Measurements from ENCODE around the gene IGF2. TPM values are rescaled to one million over a fixed set of nuclear protein-coding genes. Genes with fewer than 3 reads are reported as not detected.

Gene IGF2
- total RNA-seq, 1 donor from 2014 or later: 188 TPM

DNA sequence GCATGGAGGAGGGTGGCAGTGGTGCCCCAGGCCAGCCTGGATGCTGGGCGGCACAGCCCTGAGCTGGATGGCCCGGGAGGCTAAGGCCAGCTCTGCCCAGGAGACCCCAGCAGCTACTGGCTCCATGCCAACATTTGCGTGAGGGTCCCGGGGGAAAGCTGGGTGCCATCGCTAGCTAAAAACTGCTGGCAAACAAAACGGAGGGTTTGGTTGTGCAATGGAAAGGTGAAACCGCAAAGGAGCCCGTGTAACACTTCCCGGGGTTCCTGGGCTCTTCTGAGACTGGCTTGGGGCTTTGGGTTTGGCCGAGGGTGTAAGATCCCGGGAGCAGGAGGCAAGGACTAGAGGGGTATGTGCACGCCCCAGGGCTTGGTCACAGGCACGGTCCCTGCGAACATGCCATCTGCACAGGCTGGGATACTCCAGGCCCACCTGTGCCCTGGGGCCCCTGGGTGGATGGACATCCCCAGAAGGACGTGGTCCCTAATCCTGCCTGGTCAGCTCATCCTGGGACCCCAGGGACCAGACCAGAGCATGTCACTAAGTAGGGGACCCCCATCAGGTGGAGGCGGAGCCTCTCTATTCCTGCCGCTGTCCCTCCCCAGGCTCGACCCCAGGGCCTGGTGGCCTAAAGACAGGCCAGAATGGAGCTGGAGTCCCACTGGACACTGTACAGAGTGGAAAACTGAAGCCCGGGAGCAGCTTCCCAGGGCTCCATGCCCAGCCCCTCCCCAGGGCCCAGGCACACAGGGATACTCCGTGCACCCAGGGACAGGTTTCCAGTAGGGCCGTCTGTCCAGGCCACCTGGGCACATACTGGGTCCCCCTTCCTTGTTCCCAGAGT lies 44.6 kb downstream of the IGF2 start:
- H3K9me3 ChIP-seq (ENCODE audit: insufficient read depth, low read depth, low read length): peaks cover 7% of the 10 kb centered on the region
- H3K9ac ChIP-seq (ENCODE audit: low read length): no peak overlapping the region
- H3K79me2 ChIP-seq (ENCODE audit: insufficient read depth, low read length): no peaks in the 10 kb centered on the region
- Mint-ChIP-seq H3K27ac (ENCODE audit: unreplicated experiment) (no peak overlapping the region), H3K4me1 (ENCODE audit: low read depth, unreplicated experiment) (peaks cover 15% of the 10 kb centered on the region), H3K9me3 (ENCODE audit: unreplicated experiment) (peaks cover 6% of the 10 kb centered on the region), H3K36me3 (ENCODE audit: low read depth, unreplicated experiment) (peaks cover 2% of the 10 kb centered on the region), H3K4me3 (ENCODE audit: unreplicated experiment) (no peak overlapping the region), H3K27me3 (ENCODE audit: low read depth, unreplicated experiment) (peaks cover 14% of the 10 kb centered on the region)
- DNase-seq (ENCODE audit: low read depth) (no peak), FAIRE-seq (no peak)
- peaks cover 36% of the 10 kb centered on the region for H3K4me1 ChIP-seq (ENCODE audit: insufficient read depth, low read length)
- no peak overlapping the region for H3K4me2 ChIP-seq (ENCODE audit: low read length)
- H3K4me3 ChIP-seq (ENCODE audit: insufficient read depth, low read depth, low read length): no peak overlapping the region
- H3K27me3 ChIP-seq (ENCODE audit: insufficient read depth, low read length): no peaks in the 10 kb centered on the region
- H4K20me1 ChIP-seq (ENCODE audit: insufficient read depth, low read length): no peaks in the 10 kb centered on the region
- H2AFZ ChIP-seq (ENCODE audit: low read depth, low read length): no peak overlapping the region
- no peaks in the 10 kb centered on the region for H3K36me3 ChIP-seq (ENCODE audit: insufficient read depth, low read length)
- TF ChIP-seq EZH2 (IDR thresholded peaks at IDR 0.05; ENCODE audit: insufficient read depth, low read length): no peak
- no peak overlapping the region for H3K27ac ChIP-seq (ENCODE audit: low read depth, low read length)

GRCh38 chr11:2093575-2094353 lies 45.4 kb downstream of the IGF2 start:
- Mint-ChIP-seq H3K36me3 (ENCODE audit: low read depth, unreplicated experiment) (peaks cover 2% of the 10 kb centered on the region), H3K27ac (ENCODE audit: unreplicated experiment) (no peak overlapping the region), H3K4me3 (ENCODE audit: unreplicated experiment) (no peak overlapping the region), H3K4me1 (ENCODE audit: low read depth, unreplicated experiment) (peaks cover 15% of the 10 kb centered on the region), H3K27me3 (ENCODE audit: low read depth, unreplicated experiment) (peaks cover 15% of the 10 kb centered on the region), H3K9me3 (ENCODE audit: unreplicated experiment) (peaks cover 6% of the 10 kb centered on the region)
- no peak overlapping the region for H3K4me3 ChIP-seq (ENCODE audit: insufficient read depth, low read depth, low read length)
- H3K9me3 ChIP-seq (ENCODE audit: insufficient read depth, low read depth, low read length): peaks cover 7% of the 10 kb centered on the region
- FAIRE-seq: no peak
- no peaks in the 10 kb centered on the region for H4K20me1 ChIP-seq (ENCODE audit: insufficient read depth, low read length)
- H3K79me2 ChIP-seq (ENCODE audit: insufficient read depth, low read length): no peaks in the 10 kb centered on the region
- H3K9ac ChIP-seq (ENCODE audit: low read length): no peak overlapping the region
- DNase-seq (ENCODE audit: low read depth): peak; percentile 36
- no peaks in the 10 kb centered on the region for H3K27me3 ChIP-seq (ENCODE audit: insufficient read depth, low read length)
- no peaks in the 10 kb centered on the region for H3K36me3 ChIP-seq (ENCODE audit: insufficient read depth, low read length)
- H3K27ac ChIP-seq (ENCODE audit: low read depth, low read length): no peak overlapping the region
- no peak for TF ChIP-seq EZH2 (IDR thresholded peaks at IDR 0.05; ENCODE audit: insufficient read depth, low read length)
- TF ChIP-seq, protein P1, sequence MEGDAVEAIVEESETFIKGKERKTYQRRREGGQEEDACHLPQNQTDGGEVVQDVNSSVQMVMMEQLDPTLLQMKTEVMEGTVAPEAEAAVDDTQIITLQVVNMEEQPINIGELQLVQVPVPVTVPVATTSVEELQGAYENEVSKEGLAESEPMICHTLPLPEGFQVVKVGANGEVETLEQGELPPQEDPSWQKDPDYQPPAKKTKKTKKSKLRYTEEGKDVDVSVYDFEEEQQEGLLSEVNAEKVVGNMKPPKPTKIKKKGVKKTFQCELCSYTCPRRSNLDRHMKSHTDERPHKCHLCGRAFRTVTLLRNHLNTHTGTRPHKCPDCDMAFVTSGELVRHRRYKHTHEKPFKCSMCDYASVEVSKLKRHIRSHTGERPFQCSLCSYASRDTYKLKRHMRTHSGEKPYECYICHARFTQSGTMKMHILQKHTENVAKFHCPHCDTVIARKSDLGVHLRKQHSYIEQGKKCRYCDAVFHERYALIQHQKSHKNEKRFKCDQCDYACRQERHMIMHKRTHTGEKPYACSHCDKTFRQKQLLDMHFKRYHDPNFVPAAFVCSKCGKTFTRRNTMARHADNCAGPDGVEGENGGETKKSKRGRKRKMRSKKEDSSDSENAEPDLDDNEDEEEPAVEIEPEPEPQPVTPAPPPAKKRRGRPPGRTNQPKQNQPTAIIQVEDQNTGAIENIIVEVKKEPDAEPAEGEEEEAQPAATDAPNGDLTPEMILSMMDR (IDR thresholded peaks at IDR 0.05; ENCODE audit: insufficient read depth, low read depth, low read length): no peak
- peak overlapping the region; percentile 19 for H3K4me2 ChIP-seq (ENCODE audit: low read length)
- no peak overlapping the region for H2AFZ ChIP-seq (ENCODE audit: low read depth, low read length)
- H3K4me1 ChIP-seq (ENCODE audit: insufficient read depth, low read length): peaks cover 34% of the 10 kb centered on the region

DNA sequence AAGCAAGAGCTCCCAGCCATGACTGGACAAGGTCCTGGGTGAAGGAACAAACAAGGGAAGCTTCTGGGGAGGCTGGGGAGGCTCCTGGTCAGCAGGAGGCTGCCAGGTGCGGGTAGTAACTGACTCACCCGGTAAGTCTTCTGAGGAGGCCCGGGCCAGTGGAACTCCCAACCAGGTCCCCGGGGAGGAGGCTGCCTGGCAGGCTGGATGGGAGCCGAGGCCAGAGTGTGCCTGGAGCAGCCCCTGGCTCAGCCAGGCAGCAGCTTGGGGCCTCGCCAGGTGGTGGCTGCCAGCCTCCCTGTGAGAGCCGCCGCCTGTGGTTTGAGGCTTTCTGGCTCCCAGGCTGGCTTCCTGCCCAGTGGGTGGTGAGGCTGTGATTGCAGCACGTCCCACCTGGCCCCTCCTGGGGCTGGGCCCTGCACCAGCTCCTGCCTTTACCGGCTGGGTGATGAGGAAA lies 46.2 kb downstream of the IGF2 start:
- H3K4me3 ChIP-seq (ENCODE audit: insufficient read depth, low read depth, low read length): no peak overlapping the region
- H3K36me3 ChIP-seq (ENCODE audit: insufficient read depth, low read length): no peaks in the 10 kb centered on the region
- H3K79me2 ChIP-seq (ENCODE audit: insufficient read depth, low read length): no peaks in the 10 kb centered on the region
- no peak overlapping the region for H3K27ac ChIP-seq (ENCODE audit: low read depth, low read length)
- H3K4me2 ChIP-seq (ENCODE audit: low read length): peak overlapping the region; percentile 19
- no peak overlapping the region for H2AFZ ChIP-seq (ENCODE audit: low read depth, low read length)
- peaks cover 15% of the 10 kb centered on the region for H3K4me1 Mint-ChIP-seq (ENCODE audit: low read depth, unreplicated experiment)
- H3K9ac ChIP-seq (ENCODE audit: low read length): no peak overlapping the region
- H3K9me3 Mint-ChIP-seq (ENCODE audit: unreplicated experiment): peaks cover 6% of the 10 kb centered on the region
- no peak overlapping the region for H3K4me3 Mint-ChIP-seq (ENCODE audit: unreplicated experiment)
- DNase-seq (ENCODE audit: low read depth) (peak; percentile 61), FAIRE-seq (no peak)
- peaks cover 18% of the 10 kb centered on the region for H3K27me3 Mint-ChIP-seq (ENCODE audit: low read depth, unreplicated experiment)
- peaks cover 7% of the 10 kb centered on the region for H3K9me3 ChIP-seq (ENCODE audit: insufficient read depth, low read depth, low read length)
- H4K20me1 ChIP-seq (ENCODE audit: insufficient read depth, low read length): no peaks in the 10 kb centered on the region
- peaks cover 33% of the 10 kb centered on the region for H3K4me1 ChIP-seq (ENCODE audit: insufficient read depth, low read length)
- peaks cover 2% of the 10 kb centered on the region for H3K36me3 Mint-ChIP-seq (ENCODE audit: low read depth, unreplicated experiment)
- no peaks in the 10 kb centered on the region for H3K27me3 ChIP-seq (ENCODE audit: insufficient read depth, low read length)
- no peak overlapping the region for H3K27ac Mint-ChIP-seq (ENCODE audit: unreplicated experiment)
- no peak for TF ChIP-seq EZH2 (IDR thresholded peaks at IDR 0.05; ENCODE audit: insufficient read depth, low read length)
- TF ChIP-seq, protein P1 (IDR thresholded peaks at IDR 0.05; ENCODE audit: insufficient read depth, low read depth, low read length): no peak

All from astrocyte (in vitro differentiated cells and primary cell).